Mononuclear cell (primary cell): ENCODE measurements around the gene AKAP6. TPM values are rescaled to one million over a fixed set of nuclear protein-coding genes. Genes with fewer than 3 reads are reported as not detected.

Experiments
- H3K27me3 ChIP-seq: 2 replicates; pipeline ENCODE4 v1.6.0; 2011; ENCODE audit warnings: low read length, control low read depth; ENCODE audit not compliant: insufficient read depth
- H3K4me1 ChIP-seq: 2 replicates; pipeline ENCODE4 v1.5.1; 2011; ENCODE audit warnings: mild to moderate bottlenecking, low read length, control low read depth; ENCODE audit not compliant: insufficient read depth
- H3K4me3 ChIP-seq: 2 replicates; pipeline ENCODE4 v1.5.1; 2011; ENCODE audit warnings: mild to moderate bottlenecking, low read length, moderate library complexity
- H3K9me3 ChIP-seq: 2 replicates; pipeline ENCODE4 v1.5.1; 2011; ENCODE audit warnings: low read depth, mild to moderate bottlenecking, control low read depth, low read length
- total RNA-seq: library from RNA; depleted of rRNA; stranded (reverse); fragments of >200 nt; gene quantifications from one replicate; pipeline ENCODE4 v1.2.3, GENCODE V29; 2012

Gene AKAP6
- total RNA-seq, 1 donor, result 5.6 TPM

GRCh38 chr14:32722631-32723183 lies 393.6 kb downstream of the AKAP6 start:
- no peak overlapping the region for H3K4me3 ChIP-seq
- H3K27me3 ChIP-seq, result no peaks in the 10 kb centered on the region
- H3K9me3 ChIP-seq, result no peaks in the 10 kb centered on the region
- no peaks in the 10 kb centered on the region for H3K4me1 ChIP-seq

GRCh38 chr14:32724867-32725471 lies 395.9 kb downstream of the AKAP6 start:
- no peaks in the 10 kb centered on the region for H3K9me3 ChIP-seq
- no peaks in the 10 kb centered on the region for H3K4me1 ChIP-seq

GRCh38 chr14:32726516-32726915 lies 397.4 kb downstream of the AKAP6 start:
- Histone ChIP-seq H3K27me3 (no peaks in the 10 kb centered on the region), H3K9me3 (no peaks in the 10 kb centered on the region), H3K4me1 (no peaks in the 10 kb centered on the region), H3K4me3 (no peak overlapping the region)

More at GRCh38 chr14:32724867-32725471, 395.9 kb downstream of the AKAP6 start:
- Histone ChIP-seq H3K4me3 (no peak overlapping the region), H3K27me3 (no peaks in the 10 kb centered on the region)

- no peaks in the 10 kb centered on the region for H3K9me3 ChIP-seq
- H3K27me3 ChIP-seq, result no peaks in the 10 kb centered on the region
- H3K4me3 ChIP-seq, result no peak overlapping the region
- H3K4me1 ChIP-seq, result no peaks in the 10 kb centered on the region
Observed at GRCh38 chr14:32727832-32728231, 398.7 kb downstream of the AKAP6 start.

- no peaks in the 10 kb centered on the region for H3K27me3 ChIP-seq
- no peaks in the 10 kb centered on the region for H3K4me1 ChIP-seq
- H3K4me3 ChIP-seq, result no peak overlapping the region
- no peaks in the 10 kb centered on the region for H3K9me3 ChIP-seq
Observed at GRCh38 chr14:32728526-32728925, 399.4 kb downstream of the AKAP6 start.

GRCh38 chr14:32728976-32729375 lies 399.9 kb downstream of the AKAP6 start:
- no peaks in the 10 kb centered on the region for H3K4me1 ChIP-seq
- H3K4me3 ChIP-seq, result no peak overlapping the region
- no peaks in the 10 kb centered on the region for H3K27me3 ChIP-seq
- H3K9me3 ChIP-seq, result no peaks in the 10 kb centered on the region

GRCh38 chr14:32731249-32731648 lies 402.2 kb downstream of the AKAP6 start:
- Histone ChIP-seq H3K27me3 (no peaks in the 10 kb centered on the region), H3K4me3 (no peak overlapping the region), H3K4me1 (no peaks in the 10 kb centered on the region), H3K9me3 (no peaks in the 10 kb centered on the region)

GRCh38 chr14:32733015-32733414 lies 403.9 kb downstream of the AKAP6 start:
- Histone ChIP-seq H3K4me3 (no peak overlapping the region), H3K4me1 (no peaks in the 10 kb centered on the region), H3K27me3 (no peaks in the 10 kb centered on the region), H3K9me3 (no peaks in the 10 kb centered on the region)

GRCh38 chr14:32734261-32734660 lies 405.2 kb downstream of the AKAP6 start:
- H3K4me3 ChIP-seq, result no peak overlapping the region
- no peaks in the 10 kb centered on the region for H3K27me3 ChIP-seq
- no peaks in the 10 kb centered on the region for H3K9me3 ChIP-seq
- no peaks in the 10 kb centered on the region for H3K4me1 ChIP-seq

- Histone ChIP-seq H3K4me3 (no peak overlapping the region), H3K9me3 (no peaks in the 10 kb centered on the region), H3K27me3 (no peaks in the 10 kb centered on the region), H3K4me1 (no peaks in the 10 kb centered on the region)
Observed at GRCh38 chr14:32737621-32738020, 408.5 kb downstream of the AKAP6 start.

GRCh38 chr14:32738206-32738871 lies 409.2 kb downstream of the AKAP6 start:
- H3K9me3 ChIP-seq, result no peaks in the 10 kb centered on the region
- H3K4me1 ChIP-seq, result no peaks in the 10 kb centered on the region
- no peaks in the 10 kb centered on the region for H3K27me3 ChIP-seq
- no peak overlapping the region for H3K4me3 ChIP-seq

GRCh38 chr14:32744811-32745445 lies 415.8 kb downstream of the AKAP6 start:
- H3K9me3 ChIP-seq, result no peaks in the 10 kb centered on the region
- no peaks in the 10 kb centered on the region for H3K27me3 ChIP-seq
- H3K4me3 ChIP-seq, result no peak overlapping the region
- no peaks in the 10 kb centered on the region for H3K4me1 ChIP-seq

GRCh38 chr14:32754209-32754608 lies 425.1 kb downstream of the AKAP6 start:
- peaks cover 10% of the 10 kb centered on the region for H3K9me3 ChIP-seq
- H3K4me1 ChIP-seq, result no peaks in the 10 kb centered on the region

GRCh38 chr14:32756173-32756572 lies 427.1 kb downstream of the AKAP6 start:
- H3K9me3 ChIP-seq, result peaks cover 10% of the 10 kb centered on the region
- no peaks in the 10 kb centered on the region for H3K27me3 ChIP-seq
- no peak overlapping the region for H3K4me3 ChIP-seq
- H3K4me1 ChIP-seq, result no peaks in the 10 kb centered on the region

More at GRCh38 chr14:32754209-32754608, 425.1 kb downstream of the AKAP6 start:
- Histone ChIP-seq H3K4me3 (no peak overlapping the region), H3K27me3 (no peaks in the 10 kb centered on the region)

- no peaks in the 10 kb centered on the region for H3K4me1 ChIP-seq
- peaks cover 10% of the 10 kb centered on the region for H3K9me3 ChIP-seq
- H3K27me3 ChIP-seq, result no peaks in the 10 kb centered on the region
- H3K4me3 ChIP-seq, result no peak overlapping the region
Observed at GRCh38 chr14:32756775-32757174, 427.7 kb downstream of the AKAP6 start.
